HFF-Myc (cell line): ENCODE results near the gene INPP5A.
A peak's percentile ranks its signal among the peaks of the same experiment; 100 is the strongest.
"Not testable (repeated sequence)": the region's sequence is repeated elsewhere in the genome, so short reads cannot be mapped to it uniquely, and the experiment has no call there.

Experiments used
- DNase-seq: peaks from one replicate; pipeline ENCODE4 v3.0.0-alpha.2; 2011; ENCODE audit warnings: low read depth; ENCODE audit errors: extremely low read depth
- H3K4me3 ChIP-seq: replicated peaks from 2 replicates; pipeline ENCODE4 v1.5.1; 2011; ENCODE audit warnings: low read depth, mild to moderate bottlenecking, control low read depth, low read length
- CTCF ChIP-seq: IDR thresholded peaks from 2 replicates; pipeline ENCODE4 v1.5.1; 2012; ENCODE audit warnings: mild to moderate bottlenecking, low read depth, low read length, control low read depth; ENCODE audit errors: missing control alignments

The INPP5A gene, protein sequence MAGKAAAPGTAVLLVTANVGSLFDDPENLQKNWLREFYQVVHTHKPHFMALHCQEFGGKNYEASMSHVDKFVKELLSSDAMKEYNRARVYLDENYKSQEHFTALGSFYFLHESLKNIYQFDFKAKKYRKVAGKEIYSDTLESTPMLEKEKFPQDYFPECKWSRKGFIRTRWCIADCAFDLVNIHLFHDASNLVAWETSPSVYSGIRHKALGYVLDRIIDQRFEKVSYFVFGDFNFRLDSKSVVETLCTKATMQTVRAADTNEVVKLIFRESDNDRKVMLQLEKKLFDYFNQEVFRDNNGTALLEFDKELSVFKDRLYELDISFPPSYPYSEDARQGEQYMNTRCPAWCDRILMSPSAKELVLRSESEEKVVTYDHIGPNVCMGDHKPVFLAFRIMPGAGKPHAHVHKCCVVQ

GRCh38 chr10:132537684-132538001, at the start of gene INPP5A:
Gene INPP5A (plus strand): TSS chr10:132537787. CDS start chr10:132538097, 310 bp downstream.
- no peak for TF ChIP-seq CTCF
- peak within 1 kb of the TSS; percentile 70 for H3K4me3 ChIP-seq
- no peak for DNase-seq

DNA sequence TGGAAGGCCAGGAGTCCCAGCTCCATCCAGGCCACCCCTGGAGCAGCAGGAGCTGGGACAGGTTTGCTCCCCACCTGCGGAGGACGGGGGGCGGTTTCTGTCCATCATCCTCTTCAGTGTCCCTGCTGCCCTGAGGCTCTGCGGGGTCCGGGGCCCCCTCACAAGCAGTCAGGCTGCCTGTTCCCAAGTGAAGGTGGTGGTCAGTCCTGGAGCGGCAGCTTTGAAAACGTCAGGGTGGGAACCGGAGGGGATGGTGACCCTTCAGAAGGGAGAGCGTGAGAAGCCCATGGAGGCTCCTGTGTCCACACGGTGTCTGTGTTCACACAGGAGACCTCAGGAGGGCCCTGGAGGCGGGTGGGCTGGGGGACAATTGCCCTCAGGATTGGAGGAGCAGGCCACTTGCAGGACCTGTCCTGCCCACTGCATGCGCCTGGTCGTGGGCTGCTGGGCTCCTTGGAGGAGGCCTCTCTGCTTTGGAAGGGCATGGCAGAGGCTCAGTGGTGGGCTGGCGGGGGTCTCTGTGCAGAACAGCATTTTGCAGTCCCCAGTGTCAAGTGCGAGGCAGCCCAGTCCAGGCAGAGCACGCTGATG, 49.3 kb upstream of the INPP5A start:
- H3K4me3 ChIP-seq: no peak overlapping the region
- no peak for DNase-seq
- no peak for TF ChIP-seq CTCF

DNA sequence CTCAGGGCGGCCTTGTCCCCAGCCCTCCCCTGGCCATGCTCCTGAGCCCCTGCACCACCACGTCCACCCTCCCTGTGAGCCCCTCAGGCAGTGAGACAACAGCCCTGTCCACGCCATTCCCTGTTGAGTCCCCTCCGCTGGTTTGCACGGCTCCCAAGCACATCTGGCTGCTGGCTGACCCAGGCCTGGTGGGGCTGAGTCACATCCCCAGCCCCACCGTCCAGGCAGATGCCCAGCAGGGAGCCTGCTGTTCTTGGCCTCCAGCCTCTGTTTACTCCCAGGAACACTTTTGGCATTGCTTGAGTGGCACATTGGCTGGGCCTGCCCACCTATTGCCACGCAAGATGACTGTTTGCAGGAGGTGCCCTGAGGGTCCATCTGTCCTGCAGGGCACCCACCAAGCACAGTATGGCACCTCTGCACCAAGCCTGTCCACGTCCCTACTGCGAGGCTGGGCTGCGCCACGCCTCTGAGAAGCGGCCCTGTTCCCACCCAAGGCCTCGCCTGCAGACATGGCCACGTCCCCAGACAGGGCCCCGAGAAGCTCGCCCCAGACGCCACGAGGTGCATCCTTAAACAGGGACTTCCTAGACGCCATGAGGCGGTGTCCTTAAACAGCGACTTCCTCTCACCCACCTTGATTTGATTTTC, 48.4 kb upstream of the INPP5A start:
- H3K4me3 ChIP-seq: no peak overlapping the region
- DNase-seq: no peak
- TF ChIP-seq CTCF: no peak

DNA sequence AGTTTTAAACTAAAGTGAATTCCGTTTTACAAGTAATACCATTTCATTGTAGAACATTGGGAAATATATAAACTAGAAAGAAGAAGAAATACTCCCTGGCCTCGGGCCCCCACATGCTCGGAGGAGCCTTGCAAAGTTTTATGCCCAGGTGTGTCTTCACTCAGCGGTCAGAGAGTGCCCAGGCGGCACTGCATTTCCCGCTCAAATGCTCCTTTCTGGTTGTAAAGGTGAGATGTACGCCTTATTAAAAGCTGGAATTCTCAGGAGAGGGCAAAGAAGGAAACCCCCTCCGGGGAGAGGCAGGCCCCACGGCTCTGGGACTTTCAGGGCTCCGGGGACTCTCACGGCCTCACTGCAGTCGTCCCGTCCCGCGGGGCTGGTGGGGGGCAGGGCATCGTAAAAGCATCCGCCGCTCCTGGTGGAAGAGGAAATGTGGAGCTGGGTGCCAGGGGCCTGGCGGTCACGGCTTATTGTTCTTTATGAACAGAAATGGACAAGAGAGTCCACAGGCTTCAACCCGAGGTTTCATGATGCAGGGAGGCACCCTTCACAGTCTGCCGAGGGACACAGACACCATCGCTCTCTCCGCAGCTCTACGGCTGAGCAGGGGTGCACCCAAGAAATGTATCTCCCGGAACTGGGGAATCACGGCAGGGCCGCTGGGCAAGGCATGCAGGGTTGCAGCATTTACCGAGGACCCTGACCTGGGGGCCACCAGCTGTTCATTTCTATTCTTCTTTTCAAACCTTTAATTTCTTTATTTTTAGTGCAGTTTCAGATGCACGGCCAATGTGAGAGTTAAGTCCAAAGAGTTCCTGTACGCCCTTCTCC, 47.7 kb upstream of the INPP5A start:
- no peak for TF ChIP-seq CTCF

DNA sequence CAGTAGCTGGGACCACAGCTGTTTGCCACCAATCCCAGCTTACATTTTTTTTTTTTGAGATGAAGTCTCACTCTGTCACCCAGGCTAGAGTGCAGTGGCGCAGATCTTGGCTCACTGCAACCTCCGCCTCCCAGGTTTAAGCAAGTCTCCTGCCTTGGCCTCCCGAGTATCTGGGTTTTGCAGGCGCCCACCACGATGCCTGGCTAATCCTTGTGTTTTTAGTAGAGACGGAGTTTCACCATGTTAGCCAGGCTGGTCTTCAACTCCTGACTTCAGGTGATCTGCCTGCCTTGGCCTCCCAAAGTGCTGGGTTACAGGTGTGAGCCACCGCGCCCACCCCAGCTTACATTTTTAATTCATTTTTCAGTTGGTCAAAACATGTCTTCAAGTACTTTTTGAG, 46.1 kb upstream of the INPP5A start:
- H3K4me3 ChIP-seq, DNase-seq: not testable (repeated sequence)

More for the DNA sequence above, 47.7 kb upstream of the INPP5A start:
- no peak overlapping the region for H3K4me3 ChIP-seq
- no peak for DNase-seq

DNA sequence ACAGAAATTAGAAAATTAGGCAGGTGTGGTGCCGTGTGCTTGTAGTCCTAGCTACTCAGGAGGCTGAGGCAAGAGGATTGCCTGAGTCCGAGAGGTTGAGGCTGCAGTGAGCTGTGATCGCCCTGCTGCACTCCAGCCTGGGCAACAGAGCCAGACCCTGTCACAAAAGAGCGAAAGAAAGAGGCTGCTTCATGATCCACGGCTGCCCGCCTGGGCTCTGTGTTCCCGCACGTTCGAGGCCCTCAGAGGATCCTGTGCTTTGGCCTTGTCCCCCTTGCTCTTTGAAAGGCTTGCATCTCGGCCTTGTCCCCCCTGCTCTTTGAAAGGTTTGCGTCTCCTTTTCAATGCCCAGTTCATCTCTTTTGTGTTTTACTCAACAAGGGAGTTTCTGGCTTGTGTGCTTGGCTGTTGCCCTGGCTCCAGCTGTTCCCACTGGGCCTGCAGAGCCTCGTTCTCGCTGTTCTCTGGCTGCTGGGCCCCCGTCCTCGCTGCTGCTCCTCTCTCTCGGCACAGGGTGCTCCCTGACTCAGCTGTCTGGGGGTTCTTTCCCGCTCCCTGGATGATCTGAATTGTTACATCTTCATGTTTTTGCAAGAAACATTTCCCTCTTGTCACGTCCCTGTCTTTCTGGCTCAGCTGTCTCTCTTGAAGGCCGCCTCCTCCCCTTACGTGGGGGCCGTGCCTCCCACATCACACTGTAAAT, 45.1 kb upstream of the INPP5A start:
- no peak overlapping the region for H3K4me3 ChIP-seq
- DNase-seq: no peak
- no peak for TF ChIP-seq CTCF
